Measurements from ENCODE around the gene MOK.

The MOK gene

DNA sequence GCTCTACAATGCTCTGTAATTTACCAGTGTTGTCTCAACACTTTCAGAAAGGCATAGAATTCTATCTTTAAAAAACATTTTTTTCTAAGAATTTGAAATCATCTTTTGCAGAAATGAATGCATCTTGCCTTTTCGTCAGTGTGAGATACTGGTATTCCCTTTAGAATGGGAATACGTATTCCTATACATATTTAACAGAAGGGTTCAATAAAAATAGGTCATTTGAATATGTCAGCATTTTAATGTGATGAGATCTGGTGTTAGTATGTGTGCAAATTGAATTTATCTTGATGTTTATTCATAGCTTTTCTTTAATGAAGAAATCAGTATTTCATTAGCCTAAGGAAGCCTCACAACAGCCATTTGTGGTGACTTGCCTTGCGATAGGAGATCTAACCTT, 121.1 kb downstream of the MOK start:
- Histone ChIP-seq H3K4me3 (replicated peaks; ENCODE audit: low read depth, low read length) (no peak overlapping the region), H3K27me3 (replicated peaks; ENCODE audit: control insufficient read depth, insufficient read depth, low read length) (no peaks in the 10 kb centered on the region), H3K36me3 (ENCODE audit: control insufficient read depth, insufficient read depth, low read length) (no peaks in the 10 kb centered on the region)
- DNase-seq (ENCODE audit: extremely low read depth, insufficient read length) = no peak
- TF ChIP-seq, protein P1, sequence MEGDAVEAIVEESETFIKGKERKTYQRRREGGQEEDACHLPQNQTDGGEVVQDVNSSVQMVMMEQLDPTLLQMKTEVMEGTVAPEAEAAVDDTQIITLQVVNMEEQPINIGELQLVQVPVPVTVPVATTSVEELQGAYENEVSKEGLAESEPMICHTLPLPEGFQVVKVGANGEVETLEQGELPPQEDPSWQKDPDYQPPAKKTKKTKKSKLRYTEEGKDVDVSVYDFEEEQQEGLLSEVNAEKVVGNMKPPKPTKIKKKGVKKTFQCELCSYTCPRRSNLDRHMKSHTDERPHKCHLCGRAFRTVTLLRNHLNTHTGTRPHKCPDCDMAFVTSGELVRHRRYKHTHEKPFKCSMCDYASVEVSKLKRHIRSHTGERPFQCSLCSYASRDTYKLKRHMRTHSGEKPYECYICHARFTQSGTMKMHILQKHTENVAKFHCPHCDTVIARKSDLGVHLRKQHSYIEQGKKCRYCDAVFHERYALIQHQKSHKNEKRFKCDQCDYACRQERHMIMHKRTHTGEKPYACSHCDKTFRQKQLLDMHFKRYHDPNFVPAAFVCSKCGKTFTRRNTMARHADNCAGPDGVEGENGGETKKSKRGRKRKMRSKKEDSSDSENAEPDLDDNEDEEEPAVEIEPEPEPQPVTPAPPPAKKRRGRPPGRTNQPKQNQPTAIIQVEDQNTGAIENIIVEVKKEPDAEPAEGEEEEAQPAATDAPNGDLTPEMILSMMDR (IDR thresholded peaks at IDR 0.05; ENCODE audit: insufficient read depth, low read length, poor library complexity, severe bottlenecking) = no peak

DNA sequence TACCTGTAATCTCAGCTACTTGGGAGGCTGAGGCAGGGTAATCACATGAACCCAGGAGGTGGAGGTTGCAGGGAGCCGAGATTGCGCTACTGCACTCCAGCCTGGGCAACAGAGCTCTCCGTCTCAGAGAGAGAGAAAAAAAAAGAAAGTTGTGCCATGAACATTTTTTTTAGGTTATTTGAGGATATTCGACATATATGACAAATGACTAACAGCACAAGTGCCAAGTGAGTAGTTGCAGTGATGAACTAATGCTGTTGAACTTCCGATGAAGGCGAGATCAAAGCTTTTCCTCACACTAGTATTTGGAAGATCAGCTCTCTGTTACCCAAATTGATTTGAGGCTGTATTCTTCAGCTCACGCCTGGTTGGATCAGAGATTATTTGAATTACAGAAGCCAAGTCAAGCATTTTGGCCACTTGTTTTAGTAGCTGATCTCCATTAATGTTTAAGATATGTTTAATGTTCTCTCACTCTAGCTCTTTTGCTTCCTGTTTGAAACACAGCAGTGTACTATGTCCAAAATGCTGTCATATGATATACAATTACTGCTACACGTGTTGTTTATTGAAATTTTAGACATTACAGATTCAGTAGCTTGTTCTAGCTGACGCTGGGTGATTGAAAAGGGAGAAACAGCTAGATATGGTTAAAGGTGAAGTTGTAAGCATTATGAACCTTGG, 121.9 kb downstream of the MOK start:
- DNase-seq (ENCODE audit: extremely low read depth, insufficient read length) = no peak
- TF ChIP-seq, protein P1 (IDR thresholded peaks at IDR 0.05; ENCODE audit: insufficient read depth, low read length, poor library complexity, severe bottlenecking) = no peak
- no peaks in the 10 kb centered on the region for H3K27me3 ChIP-seq (replicated peaks; ENCODE audit: control insufficient read depth, insufficient read depth, low read length)
- H3K36me3 ChIP-seq (ENCODE audit: control insufficient read depth, insufficient read depth, low read length) = no peaks in the 10 kb centered on the region; the same call in 1 of the 2 replicates
- no peak overlapping the region for H3K4me3 ChIP-seq (replicated peaks; ENCODE audit: low read depth, low read length)

- no peak for DNase-seq (ENCODE audit: extremely low read depth, insufficient read length)
- TF ChIP-seq, protein P1 (IDR thresholded peaks at IDR 0.05; ENCODE audit: insufficient read depth, low read length, poor library complexity, severe bottlenecking) = no peak
- no peak overlapping the region for H3K4me3 ChIP-seq (replicated peaks; ENCODE audit: low read depth, low read length)
- no peaks in the 10 kb centered on the region for H3K27me3 ChIP-seq (replicated peaks; ENCODE audit: control insufficient read depth, insufficient read depth, low read length)
- H3K36me3 ChIP-seq (ENCODE audit: control insufficient read depth, insufficient read depth, low read length) = no peaks in the 10 kb centered on the region; the same call in 1 of the 2 replicates
Observed at GRCh38 chr14:102182190-102182589, 122.8 kb downstream of the MOK start.

DNA sequence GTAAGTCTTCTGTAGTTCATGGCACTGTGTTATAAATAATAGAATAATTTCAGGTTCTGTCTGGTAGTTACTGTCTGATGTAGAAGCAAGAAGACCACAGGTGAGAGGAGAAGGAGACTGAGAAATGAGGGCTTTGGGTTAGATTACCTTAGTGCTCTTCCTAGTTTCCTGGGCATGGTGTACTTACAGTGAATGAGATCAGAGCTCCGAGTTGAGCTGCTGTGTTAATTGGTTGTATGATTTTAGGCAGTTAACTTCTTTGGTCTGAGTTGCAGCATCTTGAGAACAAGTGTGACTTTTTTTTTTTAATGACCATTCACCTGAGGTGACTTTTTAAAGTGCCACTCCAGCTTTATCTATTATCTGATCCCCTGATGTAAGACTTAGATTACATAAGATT, 123.8 kb downstream of the MOK start:
- no peak for DNase-seq (ENCODE audit: extremely low read depth, insufficient read length)
- no peaks in the 10 kb centered on the region; the same call in 1 of the 2 replicates for H3K36me3 ChIP-seq (ENCODE audit: control insufficient read depth, insufficient read depth, low read length)
- no peaks in the 10 kb centered on the region for H3K27me3 ChIP-seq (replicated peaks; ENCODE audit: control insufficient read depth, insufficient read depth, low read length)
- TF ChIP-seq, protein P1 (IDR thresholded peaks at IDR 0.05; ENCODE audit: insufficient read depth, low read length, poor library complexity, severe bottlenecking) = no peak
- H3K4me3 ChIP-seq (replicated peaks; ENCODE audit: low read depth, low read length) = no peak overlapping the region

GRCh38 chr14:102180248-102180998, 124.5 kb downstream of the MOK start:
- TF ChIP-seq, protein P1 (IDR thresholded peaks at IDR 0.05; ENCODE audit: insufficient read depth, low read length, poor library complexity, severe bottlenecking) = no peak
- no peak for DNase-seq (ENCODE audit: extremely low read depth, insufficient read length)
- H3K27me3 ChIP-seq (replicated peaks; ENCODE audit: control insufficient read depth, insufficient read depth, low read length) = no peaks in the 10 kb centered on the region

More at GRCh38 chr14:102180248-102180998, 124.5 kb downstream of the MOK start:
- Histone ChIP-seq H3K36me3 (ENCODE audit: control insufficient read depth, insufficient read depth, low read length) (no peaks in the 10 kb centered on the region; the same call in 1 of the 2 replicates), H3K4me3 (replicated peaks; ENCODE audit: low read depth, low read length) (no peak overlapping the region)

Data from GM06990 (cell line).